DND-41 (cell line): ENCODE data around the gene MUL1.

Experiments used
- CTCF ChIP-seq: IDR thresholded peaks from 2 replicates; pipeline ENCODE4 v1.5.1; 2012; ENCODE audit warnings: borderline replicate concordance, low read length, moderate library complexity, mild to moderate bottlenecking; ENCODE audit not compliant: poor library complexity, severe bottlenecking; ENCODE audit errors: extremely low read depth
- EZH2 ChIP-seq: IDR thresholded peaks from 3 replicates; pipeline ENCODE4 v1.6.1; 2012; ENCODE audit warnings: borderline replicate concordance, low read depth, mild to moderate bottlenecking, moderate library complexity, low read length, inconsistent platforms; ENCODE audit not compliant: severe bottlenecking

GRCh38 chr1:20469406-20470076, 38.4 kb downstream of the MUL1 start:
- TF ChIP-seq EZH2 (no peak), CTCF (no peak)
